Lower lobe of right lung (tissue), 2 donors: ENCODE measurements around the gene SEMA6A. TPM values are rescaled to one million over a fixed set of nuclear protein-coding genes. Genes with fewer than 3 reads are reported as not detected.
"Not testable (repeated sequence)": the region's sequence is repeated elsewhere in the genome, so short reads cannot be mapped to it uniquely, and the experiment has no call there.

Source experiments
- ATAC-seq, 2 donors: fragments of 200-7000 bp; cut with Tn5 transposase; one replicate each; pipeline ENCODE4 v1.9.1; 2020 to 2022; ENCODE audit warnings: mild to moderate bottlenecking in 2 of 2, moderate library complexity in 2 of 2
- DNase-seq: peaks from one replicate; pipeline ENCODE4 v3.0.0-alpha.2; 2020
- H3K27ac ChIP-seq: fragments of 200-600 bp; one replicate; pipeline ENCODE4 v1.8.0; 2022
- H3K27me3 ChIP-seq: fragments of 200-600 bp; one replicate; pipeline ENCODE4 v1.8.0; 2022; ENCODE audit warnings: low read depth
- H3K36me3 ChIP-seq: fragments of 200-600 bp; one replicate; pipeline ENCODE4 v1.8.0; 2022; ENCODE audit warnings: mild to moderate bottlenecking
- H3K4me1 ChIP-seq: fragments of 200-600 bp; one replicate; pipeline ENCODE4 v1.8.0; 2022
- H3K4me3 ChIP-seq: fragments of 200-600 bp; one replicate; pipeline ENCODE4 v1.8.0; 2022; ENCODE audit warnings: mild to moderate bottlenecking
- H3K9me3 ChIP-seq: fragments of 200-600 bp; one replicate; pipeline ENCODE4 v1.8.0; 2022
- CTCF ChIP-seq: fragments of 200-600 bp; IDR thresholded peaks from one replicate; pipeline ENCODE4 v1.8.0; 2022; ENCODE audit warnings: antibody characterized with exemption, mild to moderate bottlenecking
- intact Hi-C: fragments of 100-400 bp; cut with DNase I; formaldehyde crosslinking; loops from one replicate; pipeline ENCODE4 v1.11.0; 2022
- total RNA-seq: library from RNA; stranded (reverse); fragmentation: NEBNext Ultra II Directional; extraction: Animal tissue kit (Norgen Biotek cat#: 25700); gene quantifications from one replicate; pipeline ENCODE4 v1.2.1, GENCODE V29; 2021
- donor health status: DM: no; HTN: yes; CAD: no; lungs with severe emphysema.

SEMA6A gene
- total RNA-seq, 1 donor from 2014 or later = 44.3 TPM

GRCh38 chr5:116550082-116550481, 24.5 kb downstream of the SEMA6A start:
- H3K36me3 ChIP-seq = no peaks in the 10 kb centered on the region
- no peak overlapping the region for H3K27ac ChIP-seq
- no peak overlapping the region for H3K4me3 ChIP-seq
- ATAC-seq (no peak), DNase-seq (no peak)
- no peak for TF ChIP-seq CTCF
- H3K9me3 ChIP-seq = peaks cover 21% of the 10 kb centered on the region
- no peaks in the 10 kb centered on the region for H3K27me3 ChIP-seq
- intact Hi-C loops = no loop called here
- H3K4me1 ChIP-seq = peaks cover 9% of the 10 kb centered on the region

GRCh38 chr5:116546743-116547124, 27.9 kb downstream of the SEMA6A start:
- Histone ChIP-seq H3K36me3 (no peaks in the 10 kb centered on the region), H3K9me3 (peaks cover 28% of the 10 kb centered on the region), H3K27ac (no peak overlapping the region), H3K27me3 (no peaks in the 10 kb centered on the region), H3K4me3 (no peak overlapping the region), H3K4me1 (no peaks in the 10 kb centered on the region)
- DNase-seq = no peak
- intact Hi-C loops = no loop called here
- no peak for ATAC-seq
- no peak for TF ChIP-seq CTCF

- ATAC-seq (no peak), DNase-seq (no peak)
- Histone ChIP-seq H3K36me3 (no peaks in the 10 kb centered on the region), H3K27ac (no peak overlapping the region), H3K4me3 (no peak overlapping the region), H3K27me3 (no peaks in the 10 kb centered on the region), H3K9me3 (peaks cover 28% of the 10 kb centered on the region), H3K4me1 (no peaks in the 10 kb centered on the region)
- intact Hi-C loops = no loop called here
- no peak for TF ChIP-seq CTCF
These were observed 28.4 kb downstream of the SEMA6A start for GRCh38 chr5:116546033-116546742.

- not testable (repeated sequence) for H3K4me3 ChIP-seq, H3K27ac ChIP-seq
- H3K9me3 ChIP-seq = peaks cover 28% of the 10 kb centered on the region
These were observed 29.2 kb downstream of the SEMA6A start for GRCh38 chr5:116545465-116545864.

GRCh38 chr5:116544531-116545241, 29.9 kb downstream of the SEMA6A start:
- DNase-seq = no peak
- Histone ChIP-seq H3K27ac (no peak overlapping the region), H3K27me3 (no peaks in the 10 kb centered on the region), H3K4me1 (no peaks in the 10 kb centered on the region), H3K36me3 (no peaks in the 10 kb centered on the region), H3K4me3 (no peak overlapping the region), H3K9me3 (peaks cover 28% of the 10 kb centered on the region)
- intact Hi-C loops = no loop called here
- no peak for TF ChIP-seq CTCF
- ATAC-seq = no peak

More at GRCh38 chr5:116545465-116545864, 29.2 kb downstream of the SEMA6A start:
- H3K36me3 ChIP-seq, ATAC-seq, intact Hi-C loops, H3K27me3 ChIP-seq, DNase-seq, H3K4me1 ChIP-seq: not testable (repeated sequence)

GRCh38 chr5:116543501-116543900, 31.1 kb downstream of the SEMA6A start:
- no peaks in the 10 kb centered on the region for H3K36me3 ChIP-seq
- DNase-seq (no peak), ATAC-seq (no peak)
- no peaks in the 10 kb centered on the region for H3K4me1 ChIP-seq
- no peak overlapping the region for H3K27ac ChIP-seq
- no peak for TF ChIP-seq CTCF
- H3K9me3 ChIP-seq = peaks cover 28% of the 10 kb centered on the region
- no peak overlapping the region for H3K4me3 ChIP-seq
- intact Hi-C loops = no loop called here
- no peaks in the 10 kb centered on the region for H3K27me3 ChIP-seq
